H1 (cell line): ENCODE results near the gene PLAC1.

Source experiments
- CBX5 ChIP-seq: fragments of 300-800, 300-1000 bp; sonication (generic); IDR thresholded peaks from 2 replicates; pipeline ENCODE4 v1.7.1; 2016; ENCODE audit warnings: antibody characterized with exemption, low read length, low read depth
- CREB1 ChIP-seq: IDR thresholded peaks from 2 replicates; pipeline ENCODE4 v1.6.1; 2012; ENCODE audit warnings: inconsistent platforms
- CTCF ChIP-seq, 3 experiments: IDR thresholded peaks; 1 replicate in 2 of 3; 2 replicates in 1 of 3; pipeline versions ENCODE4 v1.5.1 to v1.6.1; 2011; ENCODE audit warnings: low read length in 3 of 3, mild to moderate bottlenecking in 3 of 3, inconsistent platforms in 2 of 3, low read depth in 1 of 3, moderate library complexity in 1 of 3; ENCODE audit not compliant: insufficient read depth in 1 of 3; ENCODE audit errors: control extremely low read depth in 1 of 3
- GTF2F1 ChIP-seq: IDR thresholded peaks from 2 replicates; pipeline ENCODE4 v1.6.1; 2012; ENCODE audit warnings: low read depth, low read length, improper control_type of control experiment, borderline replicate concordance
- JUN ChIP-seq: IDR thresholded peaks from 2 replicates; pipeline ENCODE4 v1.6.1; 2011; ENCODE audit warnings: low read depth, mild to moderate bottlenecking, improper control_type of control experiment, low read length
- RAD21 ChIP-seq, 2 experiments: IDR thresholded peaks in 1 of 2; conservative IDR thresholded peaks in 1 of 2; 2 replicates each; pipeline ENCODE4 v1.6.1; 2011; ENCODE audit warnings: low read depth in 2 of 2, low read length in 2 of 2, improper control_type of control experiment in 1 of 2, inconsistent platforms in 1 of 2, mild to moderate bottlenecking in 1 of 2, moderate library complexity in 1 of 2
- RBBP5 ChIP-seq: IDR thresholded peaks from 2 replicates; pipeline ENCODE4 v1.7.1; 2012; ENCODE audit warnings: low read depth, mild to moderate bottlenecking, inconsistent platforms, low read length, moderate library complexity, borderline replicate concordance
- RFX5 ChIP-seq: IDR thresholded peaks from 2 replicates; pipeline ENCODE4 v1.6.1; 2011; ENCODE audit warnings: low read depth, low read length, improper control_type of control experiment, borderline replicate concordance
- TAF1 ChIP-seq: IDR thresholded peaks from 2 replicates; pipeline ENCODE4 v1.6.1; 2011; ENCODE audit warnings: mild to moderate bottlenecking, low read depth, low read length

- TF ChIP-seq CTCF (IDR thresholded peaks at IDR 0.05; ENCODE audit: control extremely low read depth in 1 of 3, insufficient read depth in 1 of 3, low read depth in 1 of 3, low read length in 3 of 3) (no peak), TAF1 (no peak), JUN (no peak), GTF2F1 (no peak), CBX5 (no peak), RAD21 (IDR thresholded peaks at IDR 0.05 in 1 of 2, conservative IDR thresholded peaks at IDR 0.05 in 1 of 2; ENCODE audit: low read depth in 2 of 2, low read length in 2 of 2) (no peak), RBBP5 (no peak), CREB1 (no peak), RFX5 (no peak)
Measured at GRCh38 chrX:134706138-134706537, 47.9 kb upstream of the PLAC1 start.
